ENCODE results near the gene RELCH. TPM values are rescaled to one million over a fixed set of nuclear protein-coding genes. Genes with fewer than 3 reads are reported as not detected.

RELCH gene
- total and polyA plus RNA-seq, 10 of the 15 experiments (the other 5 are each of a cell fraction or from before 2014, with no cell fraction given): 3.1 to 23.6 (median 14.5) TPM

DNA sequence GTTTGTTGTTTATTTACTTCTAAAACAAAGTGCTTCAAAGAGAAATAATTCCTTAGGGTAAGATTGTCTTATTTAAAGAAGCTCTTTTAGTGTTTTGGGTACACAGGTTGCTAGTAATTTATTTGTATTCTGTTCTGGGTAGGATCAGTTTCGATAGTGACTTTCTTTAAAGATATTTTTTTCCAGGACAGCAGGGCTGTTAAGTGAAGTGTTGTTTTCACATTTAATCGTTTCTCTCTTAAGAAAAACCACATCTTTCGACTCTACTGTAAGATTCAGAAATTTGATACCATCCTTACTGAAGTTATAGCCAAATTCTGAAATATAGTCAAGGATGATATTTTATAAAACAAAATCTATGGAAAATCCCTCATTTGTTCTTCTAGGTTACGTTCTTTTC is 155.8 kb downstream of the RELCH start:
- Histone ChIP-seq H3K4me3 (no peak overlapping the region), H3K36me3 (ENCODE audit: control insufficient read depth in 2 of 2, insufficient read depth in 2 of 2, low read length in 1 of 2) (no peaks in the 10 kb centered on the region), H3K9ac (ENCODE audit: control insufficient read depth, insufficient read depth, low read length) (no peak overlapping the region), H4K20me1 (ENCODE audit: control insufficient read depth, insufficient read depth) (no peaks in the 10 kb centered on the region), H3K27me3 (replicated peaks in 1 of 2; ENCODE audit: control insufficient read depth in 2 of 2, insufficient read depth in 2 of 2, low read length in 1 of 2) (no peaks in the 10 kb centered on the region), H2AFZ (ENCODE audit: control insufficient read depth, low read depth, low read length) (no peak overlapping the region), H3K4me2 (ENCODE audit: control insufficient read depth, insufficient read depth) (no peak overlapping the region), H3K4me1 (ENCODE audit: control insufficient read depth, insufficient read depth, low read length) (no peaks in the 10 kb centered on the region), H3K27ac (ENCODE audit: control insufficient read depth, insufficient read depth) (no peak overlapping the region), H3K9me3 (replicated peaks; ENCODE audit: control insufficient read depth, insufficient read depth, low read length) (no peaks in the 10 kb centered on the region), H3K79me2 (ENCODE audit: control insufficient read depth, insufficient read depth, low read length) (no peaks in the 10 kb centered on the region)
- ChIA-PET RAD21 (ENCODE audit: unreplicated experiment) (no interaction called here), CTCF (interaction anchor here (0.6 to 2.6 kb wide), 3 partner anchors 12 to 19 kb away, joined by 3 to 10 read pairs (median 3); no protein-coding TSS in a partner anchor), SMC1A (ENCODE audit: uncharacterized antibody, unreplicated experiment) (no interaction called here), POLR2A (no interaction called here)
- intact Hi-C loops (cut with micrococcal nuclease; ENCODE audit: unreplicated experiment): no loop called here
- ATAC-seq (no peak), DNase-seq (ENCODE audit: low read depth, low spot score) (no peak), FAIRE-seq (no peak)
- in situ Hi-C loops (cut with MboI): no loop called here
- WGBS (ENCODE audit: insufficient coverage, insufficient replicate concordance, low lambda C conversion rate, missing lambda C conversion rate): 64% methylated on average over 4 of the region's 4 CpGs
- no TSS peak for BruUV-seq (replicated peaks)
- TF ChIP-seq POU2F2 (IDR thresholded peaks at IDR 0.05; ENCODE audit: borderline replicate concordance, low read depth, low read length): no peak
- no peak for TF ChIP-seq CREM (IDR thresholded peaks at IDR 0.05; ENCODE audit: low read depth)
- TF ChIP-seq ZZZ3 (IDR thresholded peaks at IDR 0.05; ENCODE audit: control insufficient read depth, insufficient read length, low read depth): no peak
- TF ChIP-seq HDGF (IDR thresholded peaks at IDR 0.05): no peak
- no peak for TF ChIP-seq NR2C2 (IDR thresholded peaks at IDR 0.05; ENCODE audit: borderline replicate concordance, control insufficient read depth, insufficient read length, low read depth)
- TF ChIP-seq KLF5 (IDR thresholded peaks at IDR 0.05; ENCODE audit: partially characterized antibody): no peak
- TF ChIP-seq CHD4 (IDR thresholded peaks at IDR 0.05): no peak
- TF ChIP-seq, protein P1, sequence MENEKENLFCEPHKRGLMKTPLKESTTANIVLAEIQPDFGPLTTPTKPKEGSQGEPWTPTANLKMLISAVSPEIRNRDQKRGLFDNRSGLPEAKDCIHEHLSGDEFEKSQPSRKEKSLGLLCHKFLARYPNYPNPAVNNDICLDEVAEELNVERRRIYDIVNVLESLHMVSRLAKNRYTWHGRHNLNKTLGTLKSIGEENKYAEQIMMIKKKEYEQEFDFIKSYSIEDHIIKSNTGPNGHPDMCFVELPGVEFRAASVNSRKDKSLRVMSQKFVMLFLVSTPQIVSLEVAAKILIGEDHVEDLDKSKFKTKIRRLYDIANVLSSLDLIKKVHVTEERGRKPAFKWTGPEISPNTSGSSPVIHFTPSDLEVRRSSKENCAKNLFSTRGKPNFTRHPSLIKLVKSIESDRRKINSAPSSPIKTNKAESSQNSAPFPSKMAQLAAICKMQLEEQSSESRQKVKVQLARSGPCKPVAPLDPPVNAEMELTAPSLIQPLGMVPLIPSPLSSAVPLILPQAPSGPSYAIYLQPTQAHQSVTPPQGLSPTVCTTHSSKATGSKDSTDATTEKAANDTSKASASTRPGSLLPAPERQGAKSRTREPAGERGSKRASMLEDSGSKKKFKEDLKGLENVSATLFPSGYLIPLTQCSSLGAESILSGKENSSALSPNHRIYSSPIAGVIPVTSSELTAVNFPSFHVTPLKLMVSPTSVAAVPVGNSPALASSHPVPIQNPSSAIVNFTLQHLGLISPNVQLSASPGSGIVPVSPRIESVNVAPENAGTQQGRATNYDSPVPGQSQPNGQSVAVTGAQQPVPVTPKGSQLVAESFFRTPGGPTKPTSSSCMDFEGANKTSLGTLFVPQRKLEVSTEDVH (IDR thresholded peaks at IDR 0.05; ENCODE audit: low read depth, partially characterized antibody): no peak
- TF ChIP-seq RCOR1 (conservative IDR thresholded peaks at IDR 0.05; ENCODE audit: low read depth, low read length): no peak
- no peak for TF ChIP-seq NR2C1 (IDR thresholded peaks at IDR 0.05)
- no peak for TF ChIP-seq ATF7 (IDR thresholded peaks at IDR 0.05; ENCODE audit: low read depth)
